Psoas muscle (tissue), 8 donors: ENCODE measurements around the gene ZCCHC18. TPM values are rescaled to one million over a fixed set of nuclear protein-coding genes. Genes with fewer than 3 reads are reported as not detected.

ENCODE experiments used
- ATAC-seq, 4 donors: fragments of 200-7000 bp; cut with Tn5 transposase; one replicate each; pipeline ENCODE4 v1.9.1; 2020; ENCODE audit warnings: moderate library complexity in 3 of 4, mild to moderate bottlenecking in 2 of 4
- DNase-seq, 2 donors: peaks; one replicate each; pipeline ENCODE4 v3.0.0-alpha.2; 2020
- H3K27ac ChIP-seq: fragments of 200-600 bp; one replicate; pipeline ENCODE4 v1.8.0; 2022
- H3K27me3 ChIP-seq, 3 donors: fragments of 200-600 bp in 1 of 3; one replicate each; pipeline versions ENCODE4 v1.6.1 to v1.8.0; 2013 to 2022; ENCODE audit warnings: low read length in 2 of 3, mild to moderate bottlenecking in 2 of 3, moderate library complexity in 1 of 3; ENCODE audit not compliant: insufficient read depth in 3 of 3
- H3K36me3 ChIP-seq, 2 donors: fragments of 200-600 bp in 1 of 2; one replicate each; pipeline versions ENCODE4 v1.6.1 to v1.8.0; 2013 to 2022; ENCODE audit warnings: low read depth in 1 of 2, mild to moderate bottlenecking in 1 of 2, moderate library complexity in 1 of 2; ENCODE audit not compliant: insufficient read depth in 1 of 2
- H3K4me1 ChIP-seq: fragments of 200-600 bp; one replicate; pipeline ENCODE4 v1.8.0; 2022
- H3K4me3 ChIP-seq: fragments of 200-600 bp; one replicate; pipeline ENCODE4 v1.8.0; 2022; ENCODE audit warnings: mild to moderate bottlenecking
- H3K9me3 ChIP-seq: fragments of 200-600 bp; one replicate; pipeline ENCODE4 v1.8.0; 2022
- WGBS, 3 donors: extraction: QIAGEN DNeasy Blood & Tissue Kit; methylation state at CpG; one replicate each; pipeline versions ENCODE4 v1.1.6 to v1.1.7; 2013; 5-methylcytosine and 5-hydroxymethylcytosine counted together
- intact Hi-C, 2 donors: fragments of 100-400 bp; cut with DNase I; formaldehyde crosslinking; loops; one replicate each; pipeline versions ENCODE4 v1.11.0 to v1.14.2; 2022
- polyA plus RNA-seq, 3 donors: library from polyadenylated mRNA; stranded (reverse); fragments of 200-250 nt; gene quantifications; one replicate each; pipeline ENCODE4 v1.2.3, GENCODE V29; 2013
- total RNA-seq, 4 donors: library from RNA; stranded (reverse); fragmentation: NEBNext Ultra II Directional in 2 of 4; extraction: Animal tissue kit (Norgen Biotek cat#: 25700) in 2 of 4; gene quantifications; one replicate each; pipeline versions ENCODE4 v1.2.1 to v1.2.4, GENCODE V29; 2021 to 2023
- TF ChIP-seq, protein P1 (sequence below): fragments of 200-600 bp; IDR thresholded peaks from one replicate; pipeline ENCODE4 v1.8.0; 2022; ENCODE audit warnings: antibody characterized with exemption
- donor health status: healthy with polysubstance abuse.
- donor health status: DM: no; HTN: no; CAD: no; lungs with moderate emphysema.
- donor health status: Bipolar disorder and iron deficiency.
- donor health status: healthy.
- donor health status: DM: yes; HTN: yes; CAD: no.
- donor health status: DM: no; HTN: no; CAD: no.
- donor health status: DM: no; HTN: no; CAD: no.
- donor health status: DM: yes; HTN: yes; CAD: no.

The ZCCHC18 gene
- total and polyA plus RNA-seq, 7 donors: 0.05 to 0.13 (median 0.08) TPM; not detected in 2

DNA sequence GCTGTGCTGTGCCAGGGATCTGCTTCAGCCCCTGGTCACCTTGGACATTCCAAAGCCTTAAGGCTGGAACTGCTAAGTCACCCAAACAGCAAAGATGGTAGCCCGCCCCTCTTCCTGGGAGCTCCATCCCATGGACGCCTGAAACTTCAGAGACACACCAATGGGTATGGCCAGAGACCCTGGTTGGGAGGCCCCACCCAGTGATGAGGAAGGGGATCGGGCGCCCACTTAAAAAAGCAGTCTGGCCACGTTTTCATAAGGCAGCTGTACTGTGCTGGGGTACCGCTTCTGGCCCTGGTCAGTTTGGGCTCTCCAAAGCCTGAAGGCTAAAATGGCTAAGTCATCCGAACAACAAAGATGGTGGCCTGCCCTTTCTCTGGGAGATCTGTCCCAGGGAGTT, 26.8 kb upstream of the ZCCHC18 start:
- intact Hi-C loops: no loop called here
- H3K27ac ChIP-seq: no peak overlapping the region
- no peaks in the 10 kb centered on the region for H3K9me3 ChIP-seq
- DNase-seq (no peak), ATAC-seq (no peak)
- H3K4me1 ChIP-seq: no peaks in the 10 kb centered on the region
- TF ChIP-seq, protein P1, sequence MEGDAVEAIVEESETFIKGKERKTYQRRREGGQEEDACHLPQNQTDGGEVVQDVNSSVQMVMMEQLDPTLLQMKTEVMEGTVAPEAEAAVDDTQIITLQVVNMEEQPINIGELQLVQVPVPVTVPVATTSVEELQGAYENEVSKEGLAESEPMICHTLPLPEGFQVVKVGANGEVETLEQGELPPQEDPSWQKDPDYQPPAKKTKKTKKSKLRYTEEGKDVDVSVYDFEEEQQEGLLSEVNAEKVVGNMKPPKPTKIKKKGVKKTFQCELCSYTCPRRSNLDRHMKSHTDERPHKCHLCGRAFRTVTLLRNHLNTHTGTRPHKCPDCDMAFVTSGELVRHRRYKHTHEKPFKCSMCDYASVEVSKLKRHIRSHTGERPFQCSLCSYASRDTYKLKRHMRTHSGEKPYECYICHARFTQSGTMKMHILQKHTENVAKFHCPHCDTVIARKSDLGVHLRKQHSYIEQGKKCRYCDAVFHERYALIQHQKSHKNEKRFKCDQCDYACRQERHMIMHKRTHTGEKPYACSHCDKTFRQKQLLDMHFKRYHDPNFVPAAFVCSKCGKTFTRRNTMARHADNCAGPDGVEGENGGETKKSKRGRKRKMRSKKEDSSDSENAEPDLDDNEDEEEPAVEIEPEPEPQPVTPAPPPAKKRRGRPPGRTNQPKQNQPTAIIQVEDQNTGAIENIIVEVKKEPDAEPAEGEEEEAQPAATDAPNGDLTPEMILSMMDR: no peak
- peaks cover 0 to 30% (median 0%) of the 10 kb centered on the region in 3 donors for H3K27me3 ChIP-seq
- H3K4me3 ChIP-seq: no peak overlapping the region
- 84 to 90% (median 90%) methylated on average over 6 to 7 of the region's 7 CpGs for WGBS, 3 donors
- H3K36me3 ChIP-seq: no peaks in the 10 kb centered on the region

DNA sequence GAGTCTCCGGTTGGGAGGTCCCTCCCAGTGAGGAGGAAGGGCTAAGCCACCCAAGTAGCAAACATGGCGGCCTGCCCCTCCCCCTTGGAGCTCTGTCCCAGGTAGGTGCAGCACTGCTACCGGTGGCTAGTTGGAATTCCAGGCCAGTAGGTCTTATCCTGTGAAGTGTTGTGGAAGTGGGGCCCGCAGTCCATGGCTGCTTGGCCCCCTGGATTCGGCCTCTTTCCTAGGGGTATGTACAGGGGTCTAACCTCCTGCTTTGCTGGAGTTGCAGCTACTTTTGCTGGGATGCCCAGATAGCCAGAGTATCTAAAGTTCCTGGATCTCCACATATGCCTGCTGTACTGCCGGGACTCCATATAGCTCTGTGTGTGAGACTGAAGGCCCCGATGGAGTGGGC, 26.4 kb upstream of the ZCCHC18 start:
- Histone ChIP-seq H3K36me3 (no peaks in the 10 kb centered on the region), H3K27ac (no peak overlapping the region), H3K4me1 (no peaks in the 10 kb centered on the region), H3K4me3 (no peak overlapping the region), H3K9me3 (no peaks in the 10 kb centered on the region), H3K27me3 (peaks cover 0 to 30% (median 0%) of the 10 kb centered on the region in 3 donors)
- intact Hi-C loops: no loop called here
- TF ChIP-seq, protein P1: no peak
- DNase-seq (no peak), ATAC-seq (no peak)
- WGBS, 3 donors: 78 to 90% (median 87%) methylated on average over 2 to 7 of the region's 7 CpGs

DNA sequence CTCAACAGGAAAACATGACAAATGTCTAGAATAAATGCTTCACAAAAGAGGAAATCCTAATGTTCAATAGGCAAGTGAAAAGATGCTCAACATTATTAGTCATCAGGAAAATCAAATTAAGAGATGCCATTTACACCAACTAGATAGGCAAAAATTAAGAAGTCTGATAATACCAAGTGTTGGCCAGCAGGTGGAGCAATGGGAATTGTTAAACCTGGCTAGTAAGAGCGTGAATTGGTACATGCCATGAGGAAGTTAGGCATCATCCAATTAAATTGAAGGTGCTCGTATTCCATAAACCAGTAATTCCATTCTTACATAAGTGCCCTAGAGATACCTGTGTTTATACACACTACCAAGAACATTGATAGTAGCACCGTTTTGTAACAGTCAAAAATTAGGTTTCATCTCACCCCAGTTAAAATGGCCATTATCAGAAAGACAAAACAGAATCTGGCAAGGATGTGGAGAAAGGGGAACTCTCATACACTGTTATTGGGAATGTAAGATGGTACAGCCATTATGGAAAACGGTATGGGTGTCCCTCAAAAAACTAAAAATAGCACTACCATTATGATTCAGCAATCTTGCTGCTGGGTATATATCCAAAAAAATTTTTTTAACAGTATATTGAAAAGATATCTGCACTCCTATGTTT, 14.0 kb upstream of the ZCCHC18 start:
- WGBS, 3 donors: 0 to 1% (median 1%) methylated on average over 4 of the region's 4 CpGs

DNA sequence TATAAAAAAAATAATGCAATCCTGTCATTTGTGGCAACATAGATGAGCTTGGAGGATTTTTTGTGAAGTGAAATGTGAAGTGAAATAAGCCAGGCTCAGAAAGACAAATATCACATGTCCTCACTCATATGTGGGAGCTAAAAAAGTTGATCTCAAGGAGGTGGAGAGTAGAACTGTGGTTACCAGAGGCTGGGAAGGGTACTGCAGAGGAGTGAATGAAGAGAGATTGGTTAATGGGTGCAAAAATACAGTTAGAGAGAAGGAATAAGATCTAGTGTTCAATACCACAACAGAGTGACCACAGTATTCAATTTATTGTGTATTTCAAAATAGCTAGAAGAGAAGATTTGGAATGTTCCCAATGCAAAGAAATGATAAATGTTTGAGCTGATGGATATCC, 13.4 kb upstream of the ZCCHC18 start:
- intact Hi-C loops: no loop called here
- no peak for DNase-seq
- Histone ChIP-seq H3K27me3 (peaks cover 0 to 54% (median 0%) of the 10 kb centered on the region in 3 donors), H3K27ac (no peak overlapping the region), H3K4me3 (no peak overlapping the region), H3K9me3 (no peaks in the 10 kb centered on the region), H3K36me3 (no peaks in the 10 kb centered on the region), H3K4me1 (no peaks in the 10 kb centered on the region)
- ATAC-seq: no peak
- TF ChIP-seq, protein P1: no peak

More for the DNA sequence above, 14.0 kb upstream of the ZCCHC18 start:
- ATAC-seq: peak in 2 of 4 donors; percentile 70 to 75
- Histone ChIP-seq H3K4me3 (no peak overlapping the region), H3K9me3 (no peaks in the 10 kb centered on the region), H3K27me3 (peaks cover 0 to 60% (median 0%) of the 10 kb centered on the region in 3 donors), H3K27ac (no peak overlapping the region), H3K36me3 (no peaks in the 10 kb centered on the region), H3K4me1 (no peaks in the 10 kb centered on the region)
- no peak for DNase-seq
- TF ChIP-seq, protein P1: peak; percentile 71
- intact Hi-C loops: no loop called here

DNA sequence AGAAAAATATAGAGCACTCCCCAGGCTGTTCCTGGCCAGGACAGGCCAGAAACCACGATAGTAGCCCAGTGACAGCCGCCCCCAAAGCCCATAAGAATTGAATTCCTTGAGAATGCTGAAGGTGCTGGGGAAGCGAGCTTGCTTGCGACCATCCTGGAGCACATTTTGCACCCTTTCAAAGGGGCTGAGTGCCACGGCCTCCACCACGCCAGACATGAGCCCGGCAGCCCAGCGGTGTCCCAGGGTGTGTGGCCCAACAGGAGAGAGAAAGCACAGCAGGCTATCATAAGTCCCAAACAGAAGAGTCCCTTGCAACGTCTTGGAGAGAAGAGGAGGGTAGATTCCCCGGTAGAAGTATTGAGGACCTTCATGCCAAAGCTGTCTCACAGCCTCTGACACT, 7.6 kb upstream of the ZCCHC18 start:
- Histone ChIP-seq H3K36me3 (no peaks in the 10 kb centered on the region), H3K4me3 (no peak overlapping the region), H3K27me3 (peaks cover 0 to 18% (median 0%) of the 10 kb centered on the region in 3 donors), H3K9me3 (no peaks in the 10 kb centered on the region), H3K27ac (no peak overlapping the region), H3K4me1 (no peaks in the 10 kb centered on the region)
- TF ChIP-seq, protein P1: no peak
- ATAC-seq: no peak
- intact Hi-C loops: no loop called here
- 67 to 98% (median 93%) methylated on average over 9 to 10 of the region's 10 CpGs for WGBS, 3 donors
- no peak for DNase-seq
